Measurements from ENCODE around the gene CYP3A4.
A peak's percentile ranks its signal among the peaks of the same experiment; 100 is the strongest.
"Not testable (repeated sequence)": the region's sequence is repeated elsewhere in the genome, so short reads cannot be mapped to it uniquely, and the experiment has no call there.

CYP3A4 gene

DNA sequence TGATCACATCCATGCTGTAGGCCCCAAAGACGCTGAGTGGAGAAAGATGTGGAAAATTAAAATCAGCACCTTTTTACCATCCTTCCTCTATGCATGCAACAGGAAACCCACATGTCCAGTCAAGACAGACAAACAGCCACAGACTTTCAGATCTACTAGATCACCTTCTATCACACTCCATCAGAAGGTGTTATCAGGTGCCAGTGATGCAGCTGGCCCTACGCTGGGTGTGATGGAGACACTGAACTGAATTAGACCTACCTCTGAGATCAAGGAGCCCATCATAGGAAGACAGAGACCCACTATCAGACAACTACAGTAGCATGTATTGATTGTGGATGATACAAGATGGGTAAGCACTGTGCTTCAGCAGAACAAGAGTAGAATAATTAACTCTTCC is 15.5 kb downstream of the CYP3A4 start:
- H3K4me3 ChIP-seq (ENCODE audit: low read depth, low read length), result no peak overlapping the region
- TF ChIP-seq, protein P1, sequence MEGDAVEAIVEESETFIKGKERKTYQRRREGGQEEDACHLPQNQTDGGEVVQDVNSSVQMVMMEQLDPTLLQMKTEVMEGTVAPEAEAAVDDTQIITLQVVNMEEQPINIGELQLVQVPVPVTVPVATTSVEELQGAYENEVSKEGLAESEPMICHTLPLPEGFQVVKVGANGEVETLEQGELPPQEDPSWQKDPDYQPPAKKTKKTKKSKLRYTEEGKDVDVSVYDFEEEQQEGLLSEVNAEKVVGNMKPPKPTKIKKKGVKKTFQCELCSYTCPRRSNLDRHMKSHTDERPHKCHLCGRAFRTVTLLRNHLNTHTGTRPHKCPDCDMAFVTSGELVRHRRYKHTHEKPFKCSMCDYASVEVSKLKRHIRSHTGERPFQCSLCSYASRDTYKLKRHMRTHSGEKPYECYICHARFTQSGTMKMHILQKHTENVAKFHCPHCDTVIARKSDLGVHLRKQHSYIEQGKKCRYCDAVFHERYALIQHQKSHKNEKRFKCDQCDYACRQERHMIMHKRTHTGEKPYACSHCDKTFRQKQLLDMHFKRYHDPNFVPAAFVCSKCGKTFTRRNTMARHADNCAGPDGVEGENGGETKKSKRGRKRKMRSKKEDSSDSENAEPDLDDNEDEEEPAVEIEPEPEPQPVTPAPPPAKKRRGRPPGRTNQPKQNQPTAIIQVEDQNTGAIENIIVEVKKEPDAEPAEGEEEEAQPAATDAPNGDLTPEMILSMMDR (IDR thresholded peaks at IDR 0.05; ENCODE audit: control insufficient read depth, extremely low read depth, insufficient read depth), result no peak
- no peak for DNase-seq (ENCODE audit: low read depth)

DNA sequence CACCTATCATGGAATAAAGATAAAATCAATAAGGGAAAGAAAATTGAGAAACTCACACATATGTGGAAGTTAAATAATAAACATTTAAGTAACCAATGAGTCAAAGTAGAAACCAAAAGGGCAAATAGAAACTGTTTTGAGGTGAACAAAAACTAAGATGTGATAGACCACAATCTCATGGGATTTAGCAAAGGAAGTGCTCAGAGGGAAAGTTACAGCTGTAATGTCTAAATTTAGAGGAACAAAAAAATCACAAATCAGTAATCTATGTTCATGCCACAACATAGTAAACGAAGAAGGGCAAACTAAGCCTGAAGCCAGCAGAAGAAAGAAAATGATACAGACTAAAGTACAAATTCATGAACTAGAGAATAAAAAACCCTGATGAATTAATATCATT is 16.3 kb downstream of the CYP3A4 start:
- H3K4me3 ChIP-seq (ENCODE audit: low read depth, low read length), result no peak overlapping the region
- no peak for DNase-seq (ENCODE audit: low read depth)
- TF ChIP-seq, protein P1 (IDR thresholded peaks at IDR 0.05; ENCODE audit: control insufficient read depth, extremely low read depth, insufficient read depth), result no peak

DNA sequence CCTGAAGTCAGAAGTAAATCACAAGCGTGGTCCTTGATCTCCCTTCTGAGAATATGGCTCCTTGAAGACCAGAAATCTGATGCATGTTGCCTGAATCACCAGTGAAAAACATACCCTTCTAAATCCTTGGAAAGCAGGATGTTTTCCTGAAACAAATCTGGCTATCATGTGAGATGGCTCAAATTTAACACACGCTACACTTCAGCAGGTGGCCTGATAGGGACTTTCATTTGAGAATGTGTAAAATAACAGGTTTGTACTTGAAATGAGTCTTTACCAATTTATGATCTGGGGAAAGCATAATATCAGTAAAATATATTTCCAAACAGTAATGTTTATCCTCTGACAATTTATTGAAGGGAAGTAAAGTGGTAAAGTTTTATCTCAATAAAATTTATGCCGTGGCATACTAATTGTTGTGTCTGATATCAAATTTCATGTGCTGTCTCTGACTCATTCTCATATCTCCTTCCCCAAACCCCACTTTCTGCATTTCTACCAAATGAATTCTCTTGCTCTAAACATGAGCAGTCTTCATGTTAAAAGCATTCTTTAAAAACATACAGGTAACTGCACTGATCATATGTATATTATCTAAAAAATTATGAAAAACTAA is 17.4 kb downstream of the CYP3A4 start:
- no peak for DNase-seq (ENCODE audit: low read depth)
- no peak overlapping the region for H3K4me3 ChIP-seq (ENCODE audit: low read depth, low read length)
- TF ChIP-seq, protein P1 (IDR thresholded peaks at IDR 0.05; ENCODE audit: control insufficient read depth, extremely low read depth, insufficient read depth), result no peak

DNA sequence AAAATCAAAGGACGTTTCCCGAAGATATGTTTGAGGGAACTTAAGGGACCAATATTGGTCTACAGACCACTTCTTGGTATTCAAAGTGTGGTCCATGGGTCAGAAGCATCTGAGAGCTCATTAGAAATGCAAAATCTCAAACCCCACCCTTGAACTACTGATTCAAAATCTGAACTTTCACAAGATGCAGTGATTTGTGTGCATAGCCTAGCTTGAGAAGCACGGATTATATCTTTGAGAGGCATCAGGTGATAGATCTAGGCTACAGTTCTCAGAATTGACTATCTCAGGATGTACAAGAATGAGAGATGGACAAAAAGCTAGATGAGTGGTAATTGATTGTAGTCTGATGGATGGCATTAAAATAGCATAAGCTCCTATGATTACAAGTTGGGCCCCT is 19.5 kb downstream of the CYP3A4 start:
- DNase-seq (ENCODE audit: low read depth), result no peak
- no peak overlapping the region for H3K4me3 ChIP-seq (ENCODE audit: low read depth, low read length)
- TF ChIP-seq, protein P1 (IDR thresholded peaks at IDR 0.05; ENCODE audit: control insufficient read depth, extremely low read depth, insufficient read depth), result no peak

DNA sequence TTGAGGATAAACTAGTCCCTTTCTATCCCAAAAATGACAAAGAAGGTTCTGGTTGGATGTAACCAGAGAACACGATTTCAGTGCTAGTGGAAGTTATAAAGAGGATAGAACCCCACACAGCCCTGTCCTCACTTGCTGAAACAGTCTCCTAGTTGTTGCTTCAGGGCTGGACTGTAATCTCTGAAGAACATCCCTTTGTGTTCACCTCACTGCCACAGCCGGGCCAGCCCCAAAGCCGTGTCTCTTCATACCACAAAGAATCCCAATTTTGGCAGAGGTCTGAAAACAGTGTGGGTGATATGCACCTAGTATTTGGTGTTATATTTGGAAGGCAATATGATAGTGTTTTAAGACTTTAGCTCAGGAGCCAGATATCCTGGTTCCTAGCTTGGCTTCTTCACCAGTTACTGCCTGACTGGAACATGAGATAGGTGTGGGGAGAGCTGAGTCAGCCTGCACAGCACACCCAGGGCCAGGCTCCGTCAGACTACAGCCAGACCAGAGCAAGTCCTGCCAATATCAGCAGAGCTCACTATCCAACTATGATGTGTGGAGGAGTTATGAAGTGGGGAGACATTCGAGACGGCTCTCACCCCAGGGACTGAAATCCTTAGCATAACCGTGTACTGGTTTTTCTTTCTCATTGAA is 21.2 kb downstream of the CYP3A4 start:
- TF ChIP-seq, protein P1 (IDR thresholded peaks at IDR 0.05; ENCODE audit: control insufficient read depth, extremely low read depth, insufficient read depth), result no peak
- no peak overlapping the region for H3K4me3 ChIP-seq (ENCODE audit: low read depth, low read length)
- no peak for DNase-seq (ENCODE audit: low read depth)

DNA sequence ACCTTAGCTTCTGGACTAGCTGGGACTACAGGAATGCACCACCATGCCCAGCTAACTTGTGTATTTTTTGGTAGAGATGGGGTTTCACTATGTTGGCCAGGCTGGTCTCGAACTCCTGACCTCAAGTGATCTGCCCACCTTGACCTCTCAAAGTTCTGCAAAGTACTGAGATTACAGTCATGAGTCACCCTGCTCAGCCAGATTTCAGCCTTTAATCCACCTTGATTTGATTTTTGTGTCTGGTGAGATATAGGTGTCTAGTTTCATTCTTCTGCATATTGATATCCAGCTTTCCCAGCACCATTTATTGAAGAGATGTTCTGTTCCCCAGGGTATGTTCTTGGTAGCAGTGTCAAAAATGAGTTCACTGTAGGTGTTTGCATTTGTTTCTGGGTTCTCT is 28.9 kb downstream of the CYP3A4 start:
- DNase-seq (ENCODE audit: low read depth), result no peak
- TF ChIP-seq, protein P1 (IDR thresholded peaks at IDR 0.05; ENCODE audit: control insufficient read depth, extremely low read depth, insufficient read depth), result no peak
- H3K4me3 ChIP-seq (ENCODE audit: low read depth, low read length), result no peak overlapping the region

DNA sequence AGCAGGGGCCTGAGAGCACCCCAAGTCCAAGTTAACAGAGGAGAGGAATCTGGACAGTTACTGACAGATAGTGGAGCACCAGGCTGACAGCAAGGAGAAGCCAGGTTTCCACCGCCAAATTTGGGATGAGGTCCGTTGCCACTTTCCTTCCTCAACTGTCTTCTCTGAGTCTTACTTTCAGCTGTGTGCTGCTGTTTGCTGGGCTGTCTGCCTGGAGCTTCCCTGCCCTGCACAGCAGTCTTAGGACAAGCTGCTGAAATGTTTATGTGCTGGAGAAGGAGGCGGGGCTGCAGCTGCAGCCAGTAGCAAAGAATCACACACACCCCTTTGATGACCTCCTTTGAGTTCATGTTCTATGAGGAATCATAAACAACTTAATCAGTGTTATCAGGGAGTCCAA is 31.6 kb downstream of the CYP3A4 start:
- DNase-seq (ENCODE audit: low read depth), result peak; percentile 31
- TF ChIP-seq, protein P1 (IDR thresholded peaks at IDR 0.05; ENCODE audit: control insufficient read depth, extremely low read depth, insufficient read depth), result no peak
- no peak overlapping the region for H3K4me3 ChIP-seq (ENCODE audit: low read depth, low read length)

DNA sequence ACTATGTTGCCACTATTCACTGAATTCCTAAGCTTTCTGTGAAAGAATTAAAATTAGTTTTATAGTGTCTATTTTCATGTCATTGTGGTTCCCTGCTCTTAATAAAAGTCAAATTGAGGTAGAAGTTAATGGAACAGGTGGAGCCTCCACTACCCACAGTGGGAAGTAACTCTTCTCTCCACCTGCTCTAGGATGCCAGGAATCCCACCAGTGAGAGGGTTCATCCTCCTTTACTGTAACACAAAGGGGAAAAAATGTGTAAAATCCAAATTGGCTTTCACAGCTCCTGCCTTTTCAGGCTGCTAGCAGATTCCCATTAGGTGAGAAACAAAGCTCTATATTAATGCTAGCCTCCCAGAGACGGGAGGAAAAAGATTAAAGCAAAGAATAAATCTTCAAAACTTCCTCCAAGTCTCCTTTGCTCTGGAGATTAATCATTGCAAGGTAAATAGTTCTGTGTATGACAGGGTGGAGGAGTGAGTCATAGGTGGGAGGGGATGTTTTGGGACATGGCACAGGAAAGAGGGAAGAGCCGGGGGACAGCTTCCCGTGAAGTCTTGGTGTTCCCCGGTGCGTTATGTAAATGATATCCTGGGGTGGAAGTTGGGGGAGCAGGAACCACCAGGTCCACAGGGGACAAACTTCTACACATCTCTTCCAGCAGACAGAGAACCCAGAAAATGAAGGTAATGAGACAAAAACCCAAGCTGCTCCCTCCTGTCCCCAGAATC is 32.5 kb downstream of the CYP3A4 start:
- DNase-seq (ENCODE audit: low read depth); H3K4me3 ChIP-seq (ENCODE audit: low read depth, low read length): not testable (repeated sequence)
